Erythroblast (primary cell): ENCODE data around the gene KCNH6.

Source experiments
- GATA1 ChIP-seq: IDR thresholded peaks from 2 replicates; pipeline ENCODE4 v1.6.1; 2011; ENCODE audit warnings: low read depth, mild to moderate bottlenecking, control low read depth, low read length, moderate library complexity
- POLR2A ChIP-seq: IDR thresholded peaks from 2 replicates; pipeline ENCODE4 v1.6.1; 2011; ENCODE audit warnings: mild to moderate bottlenecking, low read length

DNA sequence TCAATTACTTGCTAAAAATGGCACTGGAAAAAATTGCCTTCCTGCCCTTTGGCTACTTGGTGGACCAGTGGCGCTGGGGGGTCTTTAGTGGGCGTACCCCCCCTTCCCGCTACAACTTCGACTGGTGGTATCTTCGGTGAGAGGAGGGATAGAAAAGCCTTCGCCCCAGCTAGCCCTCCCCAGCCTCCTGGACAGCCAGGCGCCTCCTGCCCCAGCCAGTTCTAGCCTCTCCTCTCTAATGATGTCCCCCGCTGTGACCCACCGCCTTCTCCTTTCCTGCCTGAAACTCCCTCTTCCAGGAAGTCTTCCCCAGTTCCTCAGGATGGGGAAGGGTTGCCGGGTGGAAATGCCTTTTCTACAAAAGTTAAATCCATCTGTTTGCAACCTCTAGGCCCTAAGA, 40.1 kb upstream of the KCNH6 start:
- no peak for TF ChIP-seq POLR2A
- no peak for TF ChIP-seq GATA1
